GM23338 (cell line): Measurements from ENCODE around the gene FRYL. TPM values are rescaled to one million over a fixed set of nuclear protein-coding genes. Genes with fewer than 3 reads are reported as not detected.

Source experiments
- ATAC-seq: fragments of 200-7000 bp; cut with Tn5 transposase; 3 replicates; pipeline ENCODE4 v1.9.1; 2020
- DNase-seq: peaks from one replicate; pipeline ENCODE4 v3.0.0-alpha.2; 2015; ENCODE audit warnings: low spot score
- H2AFZ ChIP-seq: fragments of 200-600 bp; sonication (generic); 2 replicates; pipeline ENCODE4 v1.8.0; 2016; ENCODE audit warnings: antibody characterized with exemption, mild to moderate bottlenecking, moderate library complexity
- H3F3A ChIP-seq: fragments of 200-600 bp; sonication (generic); replicated peaks from 2 replicates; pipeline ENCODE4 v1.8.0; 2017; ENCODE audit warnings: antibody characterized with exemption, mixed run types, low read depth
- H3K27ac ChIP-seq: fragments of 200-600 bp; sonication (generic); 2 replicates; pipeline ENCODE4 v1.6.1; 2016; ENCODE audit warnings: low read depth
- H3K27me3 ChIP-seq: fragments of 200-600 bp; sonication (generic); 2 replicates; pipeline ENCODE4 v1.8.0; 2016; ENCODE audit warnings: mild to moderate bottlenecking, mixed run types, moderate library complexity; ENCODE audit not compliant: insufficient read depth
- H3K36me3 ChIP-seq: fragments of 200-600 bp; sonication (generic); 2 replicates; pipeline ENCODE4 v1.8.0; 2016; ENCODE audit warnings: mild to moderate bottlenecking; ENCODE audit not compliant: insufficient read depth
- H3K4me1 ChIP-seq: fragments of 200-600 bp; sonication (generic); 2 replicates; pipeline ENCODE4 v1.8.0; 2016; ENCODE audit warnings: mild to moderate bottlenecking, moderate library complexity; ENCODE audit not compliant: insufficient read depth
- H3K4me2 ChIP-seq: fragments of 200-600 bp; sonication (generic); 2 replicates; pipeline ENCODE4 v1.7.1; 2017; ENCODE audit warnings: mixed run types
- H3K4me3 ChIP-seq: fragments of 200-600 bp; sonication (generic); 2 replicates; pipeline ENCODE4 v1.6.1; 2016; ENCODE audit warnings: mixed run types
- H3K79me2 ChIP-seq: fragments of 200-600 bp; sonication (generic); replicated peaks from 2 replicates; pipeline ENCODE4 v1.8.0; 2017; ENCODE audit warnings: mild to moderate bottlenecking; ENCODE audit not compliant: insufficient read depth
- H3K9me2 ChIP-seq: fragments of 200-600 bp; sonication (generic); 2 replicates; pipeline ENCODE4 v1.8.0; 2017; ENCODE audit not compliant: insufficient read depth
- H4K20me1 ChIP-seq: fragments of 200-600 bp; sonication (generic); replicated peaks from 2 replicates; pipeline ENCODE4 v1.8.0; 2017; ENCODE audit warnings: mild to moderate bottlenecking; ENCODE audit not compliant: insufficient read depth
- H3K27ac Mint-ChIP-seq: 2 replicates; pipeline ENCODE4 v1.8.0; 2020; ENCODE audit warnings: inconsistent platforms, mild to moderate bottlenecking, moderate library complexity, mixed read lengths
- H3K27me3 Mint-ChIP-seq: 3 replicates; pipeline ENCODE4 v1.8.0; 2022; ENCODE audit warnings: low read depth, mild to moderate bottlenecking, moderate library complexity, mixed read lengths, inconsistent platforms; ENCODE audit not compliant: insufficient read depth, poor library complexity
- H3K36me3 Mint-ChIP-seq: 3 replicates; pipeline ENCODE4 v1.8.0; 2021; ENCODE audit warnings: low read depth, mild to moderate bottlenecking, inconsistent platforms, moderate library complexity, mixed read lengths
- H3K4me1 Mint-ChIP-seq: 3 replicates; pipeline ENCODE4 v1.8.0; 2020; ENCODE audit warnings: mild to moderate bottlenecking, inconsistent platforms, mixed read lengths
- H3K4me3 Mint-ChIP-seq: 3 replicates; pipeline ENCODE4 v1.8.0; 2021; ENCODE audit warnings: moderate library complexity, mild to moderate bottlenecking, inconsistent platforms, mixed read lengths
- H3K9me3 Mint-ChIP-seq: 3 replicates; pipeline ENCODE4 v1.8.0; 2020; ENCODE audit warnings: moderate library complexity, mild to moderate bottlenecking, inconsistent platforms, mixed read lengths
- CREB1 ChIP-seq: fragments of 250-450 bp; sonication (Bioruptor Pico); IDR thresholded peaks from 2 replicates; pipeline ENCODE4 v1.5.0; 2020; ENCODE audit warnings: low read depth, mild to moderate bottlenecking, moderate library complexity
- EZH2 ChIP-seq: fragments of 200-600 bp; sonication (generic); IDR thresholded peaks from one replicate; pipeline ENCODE4 v1.8.0; 2017; ENCODE audit warnings: antibody characterized with exemption, mild to moderate bottlenecking, low read depth; ENCODE audit not compliant: unreplicated experiment
- EZH2phosphoT487 ChIP-seq: fragments of 200-600 bp; sonication (generic); IDR thresholded peaks from one replicate; pipeline ENCODE4 v1.8.1; 2018; ENCODE audit warnings: antibody characterized with exemption; ENCODE audit not compliant: unreplicated experiment
- JUNB ChIP-seq: IDR thresholded peaks from one replicate; pipeline ENCODE4 v1.6.1; 2016; ENCODE audit warnings: antibody characterized with exemption; ENCODE audit not compliant: unreplicated experiment
- NANOG ChIP-seq: IDR thresholded peaks from 2 replicates; pipeline ENCODE4 v1.6.1; 2016; ENCODE audit warnings: antibody characterized with exemption, borderline replicate concordance
- POLR2AphosphoS5 ChIP-seq: IDR thresholded peaks from 2 replicates; pipeline ENCODE4 v1.6.1; 2016; ENCODE audit warnings: antibody characterized with exemption, low read depth
- STAT1 ChIP-seq: IDR thresholded peaks from one replicate; pipeline ENCODE4 v1.6.1; 2016; ENCODE audit warnings: antibody characterized with exemption; ENCODE audit not compliant: unreplicated experiment
- ZNF114 ChIP-seq: fragments of 250-450 bp; sonication (Bioruptor Pico); IDR thresholded peaks from 2 replicates; pipeline ENCODE4 v1.5.0; 2020; ENCODE audit warnings: mild to moderate bottlenecking, moderate library complexity
- ZNF331 ChIP-seq: fragments of 250-450 bp; sonication (Bioruptor Pico); IDR thresholded peaks from 2 replicates; pipeline ENCODE4 v1.5.0; 2020; ENCODE audit warnings: low read depth, mild to moderate bottlenecking, moderate library complexity
- polyA plus RNA-seq: library from polyadenylated mRNA; unstranded; fragments of >200 nt; fragmentation: Nextera tagmentation; extraction: Ambion mirVana; gene quantifications from 2 replicates; pipeline ENCODE4 v1.2.1, GENCODE V29; 2016
- total RNA-seq: library from RNA; depleted of rRNA; stranded (reverse); fragments of >200 nt; shearing (Covaris generic); gene quantifications from 2 replicates; pipeline ENCODE4 v1.2.3, GENCODE V29; 2014
- TF ChIP-seq, protein P1 (sequence below): fragments of 250-450 bp; sonication (Bioruptor Pico); IDR thresholded peaks from 2 replicates; pipeline ENCODE4 v1.5.0; 2020; ENCODE audit warnings: mild to moderate bottlenecking, moderate library complexity
- TF ChIP-seq, protein P2 (sequence below): IDR thresholded peaks from one replicate; pipeline ENCODE4 v1.6.1; 2018; ENCODE audit warnings: antibody characterized with exemption; ENCODE audit not compliant: unreplicated experiment
- TF ChIP-seq, protein P3 (sequence below): IDR thresholded peaks from 2 replicates; pipeline ENCODE4 v1.6.1; 2016; ENCODE audit warnings: antibody characterized with exemption
- TF ChIP-seq, protein P4 (sequence below), 2 experiments: fragments of 200-600 bp in 1 of 2; sonication (generic) in 1 of 2; conservative IDR thresholded peaks; 2 replicates each; pipeline versions ENCODE4 v1.5.1 to v1.6.1; 2016 to 2017; ENCODE audit warnings: antibody characterized with exemption in 2 of 2, low read depth in 2 of 2, mild to moderate bottlenecking in 2 of 2, moderate library complexity in 1 of 2

The FRYL gene
- total and polyA plus RNA-seq, 2 experiments from 2014 or later, result 30.7 to 53.3 TPM

DNA sequence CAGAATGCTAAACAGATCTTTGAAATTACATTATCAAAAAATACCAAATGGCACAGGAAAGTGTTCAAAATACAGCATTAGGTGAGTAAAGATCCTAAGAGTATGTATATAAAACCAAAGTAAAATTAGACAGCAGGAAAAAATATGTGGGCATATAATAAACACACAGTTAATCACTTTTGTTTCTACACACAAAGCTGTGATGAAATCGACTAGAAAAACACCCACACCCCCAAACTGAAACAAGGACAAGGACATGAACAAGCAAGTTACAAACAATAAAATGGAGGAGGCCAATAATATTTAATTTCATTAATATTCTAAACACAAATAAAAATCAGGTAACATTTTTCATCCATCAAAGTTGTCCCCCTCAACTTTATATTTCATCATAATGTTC lies 143.2 kb downstream of the FRYL start:
- DNase-seq (no peak), ATAC-seq (no peak)
- no peak overlapping the region for H2AFZ ChIP-seq
- H3K4me3 ChIP-seq, result no peak overlapping the region
- no peak overlapping the region for H3K27ac ChIP-seq
- Mint-ChIP-seq H3K4me3 (no peak overlapping the region), H3K27ac (no peak overlapping the region), H3K9me3 (no peaks in the 10 kb centered on the region; the same call in 1 of the 3 replicates), H3K36me3 (no peaks in the 10 kb centered on the region), H3K27me3 (no peaks in the 10 kb centered on the region), H3K4me1 (peaks cover 11% of the 10 kb centered on the region)
- H3K36me3 ChIP-seq, result no peaks in the 10 kb centered on the region
- no peaks in the 10 kb centered on the region for H4K20me1 ChIP-seq
- no peaks in the 10 kb centered on the region for H3K27me3 ChIP-seq
- no peaks in the 10 kb centered on the region for H3K9me2 ChIP-seq
- peaks cover 9% of the 10 kb centered on the region for H3K4me1 ChIP-seq
- H3K79me2 ChIP-seq, result peaks cover 20% of the 10 kb centered on the region
- H3K4me2 ChIP-seq, result no peak overlapping the region
- TF ChIP-seq STAT1 (no peak), ZNF331 (CRISPR knock-in tag) (no peak), JUNB (no peak), NANOG (no peak), CREB1 (CRISPR knock-in tag) (no peak), ZNF114 (CRISPR knock-in tag) (no peak), EZH2phosphoT487 (no peak), EZH2 (no peak), POLR2AphosphoS5 (no peak)
- TF ChIP-seq, protein P1, sequence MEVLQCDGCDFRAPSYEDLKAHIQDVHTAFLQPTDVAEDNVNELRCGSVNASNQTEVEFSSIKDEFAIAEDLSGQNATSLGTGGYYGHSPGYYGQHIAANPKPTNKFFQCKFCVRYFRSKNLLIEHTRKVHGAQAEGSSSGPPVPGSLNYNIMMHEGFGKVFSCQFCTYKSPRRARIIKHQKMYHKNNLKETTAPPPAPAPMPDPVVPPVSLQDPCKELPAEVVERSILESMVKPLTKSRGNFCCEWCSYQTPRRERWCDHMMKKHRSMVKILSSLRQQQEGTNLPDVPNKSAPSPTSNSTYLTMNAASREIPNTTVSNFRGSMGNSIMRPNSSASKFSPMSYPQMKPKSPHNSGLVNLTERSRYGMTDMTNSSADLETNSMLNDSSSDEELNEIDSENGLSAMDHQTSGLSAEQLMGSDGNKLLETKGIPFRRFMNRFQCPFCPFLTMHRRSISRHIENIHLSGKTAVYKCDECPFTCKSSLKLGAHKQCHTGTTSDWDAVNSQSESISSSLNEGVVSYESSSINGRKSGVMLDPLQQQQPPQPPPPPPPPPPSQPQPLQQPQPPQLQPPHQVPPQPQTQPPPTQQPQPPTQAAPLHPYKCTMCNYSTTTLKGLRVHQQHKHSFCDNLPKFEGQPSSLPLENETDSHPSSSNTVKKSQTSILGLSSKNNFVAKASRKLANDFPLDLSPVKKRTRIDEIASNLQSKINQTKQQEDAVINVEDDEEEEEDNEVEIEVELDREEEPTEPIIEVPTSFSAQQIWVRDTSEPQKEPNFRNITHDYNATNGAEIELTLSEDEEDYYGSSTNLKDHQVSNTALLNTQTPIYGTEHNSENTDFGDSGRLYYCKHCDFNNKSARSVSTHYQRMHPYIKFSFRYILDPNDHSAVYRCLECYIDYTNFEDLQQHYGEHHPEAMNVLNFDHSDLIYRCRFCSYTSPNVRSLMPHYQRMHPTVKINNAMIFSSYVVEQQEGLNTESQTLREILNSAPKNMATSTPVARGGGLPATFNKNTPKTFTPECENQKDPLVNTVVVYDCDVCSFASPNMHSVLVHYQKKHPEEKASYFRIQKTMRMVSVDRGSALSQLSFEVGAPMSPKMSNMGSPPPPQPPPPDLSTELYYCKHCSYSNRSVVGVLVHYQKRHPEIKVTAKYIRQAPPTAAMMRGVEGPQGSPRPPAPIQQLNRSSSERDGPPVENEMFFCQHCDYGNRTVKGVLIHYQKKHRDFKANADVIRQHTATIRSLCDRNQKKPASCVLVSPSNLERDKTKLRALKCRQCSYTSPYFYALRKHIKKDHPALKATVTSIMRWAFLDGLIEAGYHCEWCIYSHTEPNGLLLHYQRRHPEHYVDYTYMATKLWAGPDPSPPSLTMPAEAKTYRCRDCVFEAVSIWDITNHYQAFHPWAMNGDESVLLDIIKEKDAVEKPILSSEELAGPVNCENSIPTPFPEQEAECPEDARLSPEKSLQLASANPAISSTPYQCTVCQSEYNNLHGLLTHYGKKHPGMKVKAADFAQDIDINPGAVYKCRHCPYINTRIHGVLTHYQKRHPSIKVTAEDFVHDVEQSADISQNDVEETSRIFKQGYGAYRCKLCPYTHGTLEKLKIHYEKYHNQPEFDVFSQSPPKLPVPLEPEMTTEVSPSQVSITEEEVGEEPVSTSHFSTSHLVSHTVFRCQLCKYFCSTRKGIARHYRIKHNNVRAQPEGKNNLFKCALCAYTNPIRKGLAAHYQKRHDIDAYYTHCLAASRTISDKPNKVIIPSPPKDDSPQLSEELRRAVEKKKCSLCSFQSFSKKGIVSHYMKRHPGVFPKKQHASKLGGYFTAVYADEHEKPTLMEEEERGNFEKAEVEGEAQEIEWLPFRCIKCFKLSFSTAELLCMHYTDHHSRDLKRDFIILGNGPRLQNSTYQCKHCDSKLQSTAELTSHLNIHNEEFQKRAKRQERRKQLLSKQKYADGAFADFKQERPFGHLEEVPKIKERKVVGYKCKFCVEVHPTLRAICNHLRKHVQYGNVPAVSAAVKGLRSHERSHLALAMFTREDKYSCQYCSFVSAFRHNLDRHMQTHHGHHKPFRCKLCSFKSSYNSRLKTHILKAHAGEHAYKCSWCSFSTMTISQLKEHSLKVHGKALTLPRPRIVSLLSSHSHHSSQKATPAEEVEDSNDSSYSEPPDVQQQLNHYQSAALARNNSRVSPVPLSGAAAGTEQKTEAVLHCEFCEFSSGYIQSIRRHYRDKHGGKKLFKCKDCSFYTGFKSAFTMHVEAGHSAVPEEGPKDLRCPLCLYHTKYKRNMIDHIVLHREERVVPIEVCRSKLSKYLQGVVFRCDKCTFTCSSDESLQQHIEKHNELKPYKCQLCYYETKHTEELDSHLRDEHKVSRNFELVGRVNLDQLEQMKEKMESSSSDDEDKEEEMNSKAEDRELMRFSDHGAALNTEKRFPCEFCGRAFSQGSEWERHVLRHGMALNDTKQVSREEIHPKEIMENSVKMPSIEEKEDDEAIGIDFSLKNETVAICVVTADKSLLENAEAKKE (CRISPR knock-in tag), result no peak
- TF ChIP-seq, protein P2, sequence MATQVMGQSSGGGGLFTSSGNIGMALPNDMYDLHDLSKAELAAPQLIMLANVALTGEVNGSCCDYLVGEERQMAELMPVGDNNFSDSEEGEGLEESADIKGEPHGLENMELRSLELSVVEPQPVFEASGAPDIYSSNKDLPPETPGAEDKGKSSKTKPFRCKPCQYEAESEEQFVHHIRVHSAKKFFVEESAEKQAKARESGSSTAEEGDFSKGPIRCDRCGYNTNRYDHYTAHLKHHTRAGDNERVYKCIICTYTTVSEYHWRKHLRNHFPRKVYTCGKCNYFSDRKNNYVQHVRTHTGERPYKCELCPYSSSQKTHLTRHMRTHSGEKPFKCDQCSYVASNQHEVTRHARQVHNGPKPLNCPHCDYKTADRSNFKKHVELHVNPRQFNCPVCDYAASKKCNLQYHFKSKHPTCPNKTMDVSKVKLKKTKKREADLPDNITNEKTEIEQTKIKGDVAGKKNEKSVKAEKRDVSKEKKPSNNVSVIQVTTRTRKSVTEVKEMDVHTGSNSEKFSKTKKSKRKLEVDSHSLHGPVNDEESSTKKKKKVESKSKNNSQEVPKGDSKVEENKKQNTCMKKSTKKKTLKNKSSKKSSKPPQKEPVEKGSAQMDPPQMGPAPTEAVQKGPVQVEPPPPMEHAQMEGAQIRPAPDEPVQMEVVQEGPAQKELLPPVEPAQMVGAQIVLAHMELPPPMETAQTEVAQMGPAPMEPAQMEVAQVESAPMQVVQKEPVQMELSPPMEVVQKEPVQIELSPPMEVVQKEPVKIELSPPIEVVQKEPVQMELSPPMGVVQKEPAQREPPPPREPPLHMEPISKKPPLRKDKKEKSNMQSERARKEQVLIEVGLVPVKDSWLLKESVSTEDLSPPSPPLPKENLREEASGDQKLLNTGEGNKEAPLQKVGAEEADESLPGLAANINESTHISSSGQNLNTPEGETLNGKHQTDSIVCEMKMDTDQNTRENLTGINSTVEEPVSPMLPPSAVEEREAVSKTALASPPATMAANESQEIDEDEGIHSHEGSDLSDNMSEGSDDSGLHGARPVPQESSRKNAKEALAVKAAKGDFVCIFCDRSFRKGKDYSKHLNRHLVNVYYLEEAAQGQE, result no peak
- TF ChIP-seq, protein P3, sequence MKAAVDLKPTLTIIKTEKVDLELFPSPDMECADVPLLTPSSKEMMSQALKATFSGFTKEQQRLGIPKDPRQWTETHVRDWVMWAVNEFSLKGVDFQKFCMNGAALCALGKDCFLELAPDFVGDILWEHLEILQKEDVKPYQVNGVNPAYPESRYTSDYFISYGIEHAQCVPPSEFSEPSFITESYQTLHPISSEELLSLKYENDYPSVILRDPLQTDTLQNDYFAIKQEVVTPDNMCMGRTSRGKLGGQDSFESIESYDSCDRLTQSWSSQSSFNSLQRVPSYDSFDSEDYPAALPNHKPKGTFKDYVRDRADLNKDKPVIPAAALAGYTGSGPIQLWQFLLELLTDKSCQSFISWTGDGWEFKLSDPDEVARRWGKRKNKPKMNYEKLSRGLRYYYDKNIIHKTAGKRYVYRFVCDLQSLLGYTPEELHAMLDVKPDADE, result no peak
- TF ChIP-seq, protein P4, sequence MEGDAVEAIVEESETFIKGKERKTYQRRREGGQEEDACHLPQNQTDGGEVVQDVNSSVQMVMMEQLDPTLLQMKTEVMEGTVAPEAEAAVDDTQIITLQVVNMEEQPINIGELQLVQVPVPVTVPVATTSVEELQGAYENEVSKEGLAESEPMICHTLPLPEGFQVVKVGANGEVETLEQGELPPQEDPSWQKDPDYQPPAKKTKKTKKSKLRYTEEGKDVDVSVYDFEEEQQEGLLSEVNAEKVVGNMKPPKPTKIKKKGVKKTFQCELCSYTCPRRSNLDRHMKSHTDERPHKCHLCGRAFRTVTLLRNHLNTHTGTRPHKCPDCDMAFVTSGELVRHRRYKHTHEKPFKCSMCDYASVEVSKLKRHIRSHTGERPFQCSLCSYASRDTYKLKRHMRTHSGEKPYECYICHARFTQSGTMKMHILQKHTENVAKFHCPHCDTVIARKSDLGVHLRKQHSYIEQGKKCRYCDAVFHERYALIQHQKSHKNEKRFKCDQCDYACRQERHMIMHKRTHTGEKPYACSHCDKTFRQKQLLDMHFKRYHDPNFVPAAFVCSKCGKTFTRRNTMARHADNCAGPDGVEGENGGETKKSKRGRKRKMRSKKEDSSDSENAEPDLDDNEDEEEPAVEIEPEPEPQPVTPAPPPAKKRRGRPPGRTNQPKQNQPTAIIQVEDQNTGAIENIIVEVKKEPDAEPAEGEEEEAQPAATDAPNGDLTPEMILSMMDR (conservative IDR thresholded peaks at IDR 0.05; ENCODE audit: low read depth in 2 of 2), result no peak
- no peaks in the 10 kb centered on the region for H3F3A ChIP-seq
